HL-60/S4 treated with retinoic acid at 250 ng/mL for 4 days and 3 days (cell line): ENCODE measurements around the gene PITX3.

Source experiments
- in situ Hi-C: fragments of 300-500 bp; cut with MboI; formaldehyde crosslinking; loops from 2 replicates; pipeline ENCODE4 v1.7.0; 2022; ENCODE audit warnings: low sequenced_read_pairs

Gene PITX3

DNA sequence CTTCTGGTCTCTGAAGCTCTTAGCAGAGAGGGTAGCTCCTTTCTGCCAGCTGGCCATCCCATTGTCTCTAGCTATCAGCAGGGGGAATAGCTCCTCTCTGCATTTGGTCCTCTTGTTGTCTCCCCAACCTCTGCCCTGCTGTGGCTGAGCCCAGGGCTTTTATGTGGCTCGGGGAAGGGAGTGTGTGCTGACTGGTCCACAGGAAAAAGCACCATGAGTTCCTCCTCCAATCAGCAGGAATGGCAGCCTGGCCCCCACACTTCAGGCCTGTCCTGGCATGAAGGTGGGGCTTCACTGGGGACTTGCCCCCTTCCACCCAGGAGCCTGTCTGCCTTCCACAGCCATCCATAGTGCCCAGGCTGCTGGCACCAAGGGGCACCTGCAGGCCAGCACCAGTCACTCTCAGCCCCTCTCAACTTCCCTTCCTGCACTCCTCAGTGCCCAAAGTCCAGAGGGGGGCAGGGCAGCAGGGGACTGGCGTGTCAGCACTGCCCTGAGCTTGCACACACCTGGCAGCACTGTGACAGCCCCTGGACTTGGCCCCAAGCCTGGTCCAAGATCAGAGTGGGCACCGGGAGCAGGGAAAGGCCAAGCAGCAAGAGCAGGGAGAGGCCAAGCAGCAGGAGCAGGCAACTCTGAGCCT lies 52.9 kb downstream of the PITX3 start:
- in situ Hi-C loops: no loop called here

- in situ Hi-C loops: no loop called here
These were observed 55.3 kb downstream of the PITX3 start for GRCh38 chr10:102185811-102186527.

- in situ Hi-C loops: no loop called here
These were observed 56.0 kb downstream of the PITX3 start for GRCh38 chr10:102185272-102185671.

DNA sequence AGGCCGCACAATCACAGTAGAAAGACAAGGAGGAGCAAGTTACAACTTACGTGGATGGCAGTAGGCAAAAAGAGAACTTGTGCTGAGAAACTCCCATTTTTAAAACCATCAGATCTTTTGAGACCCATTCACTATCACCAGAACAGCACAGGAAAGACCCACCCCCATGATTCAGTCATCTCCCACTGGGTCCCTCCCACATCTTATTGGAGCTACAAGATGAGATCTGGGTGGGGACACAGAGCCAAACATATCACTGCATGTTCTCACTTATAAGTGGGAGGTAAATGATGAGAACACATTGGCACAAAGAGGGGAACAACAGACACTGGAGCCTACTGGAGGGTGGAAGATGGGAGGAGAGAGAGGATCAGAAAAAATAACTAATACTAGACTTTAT lies 56.7 kb downstream of the PITX3 start:
- in situ Hi-C loops: no loop called here
